Ectodermal cell (in vitro differentiated cells): ENCODE data around the gene ARHGAP42.
"Not testable (repeated sequence)": the region's sequence is repeated elsewhere in the genome, so short reads cannot be mapped to it uniquely, and the experiment has no call there.

Experiments
- H3K27ac ChIP-seq: 2 replicates; pipeline ENCODE4 v1.7.0; 2013; ENCODE audit warnings: mild to moderate bottlenecking, low read depth, low read length; ENCODE audit not compliant: insufficient read depth, poor library complexity, severe bottlenecking
- H3K27me3 ChIP-seq: 2 replicates; pipeline ENCODE4 v1.7.0; 2013; ENCODE audit warnings: mild to moderate bottlenecking, low read length; ENCODE audit not compliant: insufficient read depth, control insufficient read depth, poor library complexity, severe bottlenecking
- H3K36me3 ChIP-seq: one replicate; pipeline ENCODE4 v1.7.0; 2013; ENCODE audit warnings: low read length; ENCODE audit not compliant: control insufficient read depth, insufficient read depth
- H3K4me1 ChIP-seq: one replicate; pipeline ENCODE4 v1.7.0; 2013; ENCODE audit warnings: low read length; ENCODE audit not compliant: control insufficient read depth, insufficient read depth
- H3K4me3 ChIP-seq: 2 replicates; pipeline ENCODE4 v1.7.0; 2013; ENCODE audit warnings: low read depth, low read length, control low read depth; ENCODE audit not compliant: insufficient read depth
- H3K9me3 ChIP-seq: 2 replicates; pipeline ENCODE4 v1.7.0; 2013; ENCODE audit warnings: mild to moderate bottlenecking, low read length, moderate library complexity; ENCODE audit not compliant: control insufficient read depth
- WGBS, 2 experiments: methylation state at CpG; one replicate each; pipeline ENCODE4 v1.1.7; 2013; ENCODE audit warnings: missing lambda C conversion rate in 2 of 2; 5-methylcytosine and 5-hydroxymethylcytosine counted together

Gene ARHGAP42

GRCh38 chr11:100739666-100740065 lies 52.6 kb downstream of the ARHGAP42 start:
- Histone ChIP-seq H3K27ac (no peak overlapping the region), H3K4me3 (no peak overlapping the region)
- WGBS, 2 experiments = 31 to 35% methylated on average over 3 of the region's 3 CpGs

GRCh38 chr11:100740440-100740839 lies 53.4 kb downstream of the ARHGAP42 start:
- Histone ChIP-seq H3K4me1 (peaks cover 14% of the 10 kb centered on the region), H3K4me3 (no peak overlapping the region), H3K27me3 (no peaks in the 10 kb centered on the region), H3K9me3 (no peaks in the 10 kb centered on the region), H3K36me3 (no peaks in the 10 kb centered on the region), H3K27ac (no peak overlapping the region)
- WGBS, 2 experiments = 88 to 89% methylated on average over 2 of the region's 2 CpGs

More at GRCh38 chr11:100739666-100740065, 52.6 kb downstream of the ARHGAP42 start:
- H3K4me1 ChIP-seq = peaks cover 14% of the 10 kb centered on the region
- no peaks in the 10 kb centered on the region for H3K27me3 ChIP-seq
- no peaks in the 10 kb centered on the region for H3K9me3 ChIP-seq
- H3K36me3 ChIP-seq = no peaks in the 10 kb centered on the region

GRCh38 chr11:100741866-100742625 lies 55.0 kb downstream of the ARHGAP42 start:
- no peak overlapping the region for H3K27ac ChIP-seq
- 83 to 88% methylated on average over 5 of the region's 5 CpGs for WGBS, 2 experiments
- no peaks in the 10 kb centered on the region for H3K9me3 ChIP-seq
- no peaks in the 10 kb centered on the region for H3K36me3 ChIP-seq
- no peak overlapping the region for H3K4me3 ChIP-seq
- H3K27me3 ChIP-seq = no peaks in the 10 kb centered on the region
- H3K4me1 ChIP-seq = peaks cover 10% of the 10 kb centered on the region

GRCh38 chr11:100746448-100746847 lies 59.4 kb downstream of the ARHGAP42 start:
- Histone ChIP-seq H3K27ac (no peak overlapping the region), H3K9me3 (no peaks in the 10 kb centered on the region), H3K4me3 (no peak overlapping the region), H3K27me3 (no peaks in the 10 kb centered on the region), H3K4me1 (no peaks in the 10 kb centered on the region), H3K36me3 (no peaks in the 10 kb centered on the region)
- 94 to 98% methylated on average over 6 of the region's 6 CpGs for WGBS, 2 experiments

- Histone ChIP-seq H3K27ac (no peak overlapping the region), H3K27me3 (no peaks in the 10 kb centered on the region), H3K4me1 (peaks cover 6% of the 10 kb centered on the region), H3K4me3 (no peak overlapping the region), H3K9me3 (no peaks in the 10 kb centered on the region), H3K36me3 (no peaks in the 10 kb centered on the region)
- 50 to 73% methylated on average over 2 to 3 of the region's 4 CpGs for WGBS, 2 experiments
These were observed 61.1 kb downstream of the ARHGAP42 start for GRCh38 chr11:100748153-100748552.

- peaks cover 11% of the 10 kb centered on the region for H3K4me1 ChIP-seq
- WGBS, 2 experiments = 92 to 93% methylated on average over 10 of the region's 10 CpGs
- H3K36me3 ChIP-seq, H3K27ac ChIP-seq, H3K9me3 ChIP-seq, H3K4me3 ChIP-seq, H3K27me3 ChIP-seq: not testable (repeated sequence)
These were observed 62.9 kb downstream of the ARHGAP42 start for GRCh38 chr11:100749887-100750565.

GRCh38 chr11:100750566-100750891 lies 63.4 kb downstream of the ARHGAP42 start:
- H3K4me3 ChIP-seq, H3K27ac ChIP-seq, H3K36me3 ChIP-seq, H3K27me3 ChIP-seq, H3K9me3 ChIP-seq: not testable (repeated sequence)
- 90 to 95% methylated on average over 7 of the region's 7 CpGs for WGBS, 2 experiments
- peaks cover 11% of the 10 kb centered on the region for H3K4me1 ChIP-seq

- Histone ChIP-seq H3K36me3 (no peaks in the 10 kb centered on the region), H3K9me3 (no peaks in the 10 kb centered on the region), H3K4me1 (peaks cover 11% of the 10 kb centered on the region), H3K27me3 (no peaks in the 10 kb centered on the region), H3K4me3 (no peak overlapping the region), H3K27ac (no peak overlapping the region)
- WGBS, 2 experiments = 90 to 94% methylated on average over 5 of the region's 5 CpGs
These were observed 65.5 kb downstream of the ARHGAP42 start for GRCh38 chr11:100752371-100753171.

- no peaks in the 10 kb centered on the region for H3K9me3 ChIP-seq
- peak overlapping the region; percentile 52 for H3K27ac ChIP-seq
- peaks cover 11% of the 10 kb centered on the region for H3K4me1 ChIP-seq
- no peaks in the 10 kb centered on the region for H3K27me3 ChIP-seq
- no peaks in the 10 kb centered on the region for H3K36me3 ChIP-seq
- no peak overlapping the region for H3K4me3 ChIP-seq
- WGBS, 2 experiments = 53 to 58% methylated on average over 4 of the region's 4 CpGs
These were observed 66.1 kb downstream of the ARHGAP42 start for GRCh38 chr11:100753172-100753543.

- Histone ChIP-seq H3K9me3 (no peaks in the 10 kb centered on the region), H3K27ac (peak overlapping the region; percentile 52), H3K4me1 (peaks cover 11% of the 10 kb centered on the region), H3K36me3 (no peaks in the 10 kb centered on the region), H3K4me3 (no peak overlapping the region), H3K27me3 (no peaks in the 10 kb centered on the region)
- WGBS, 2 experiments = 28 to 36% methylated on average over 4 of the region's 4 CpGs
These were observed 66.5 kb downstream of the ARHGAP42 start for GRCh38 chr11:100753571-100753970.
